ENCODE data around the gene COL11A2. TPM values are rescaled to one million over a fixed set of nuclear protein-coding genes. Genes with fewer than 3 reads are reported as not detected.

Gene COL11A2
- total and polyA plus RNA-seq, 7 donors: 0.16 to 1.4 (median 0.50) TPM; not detected in 3

DNA sequence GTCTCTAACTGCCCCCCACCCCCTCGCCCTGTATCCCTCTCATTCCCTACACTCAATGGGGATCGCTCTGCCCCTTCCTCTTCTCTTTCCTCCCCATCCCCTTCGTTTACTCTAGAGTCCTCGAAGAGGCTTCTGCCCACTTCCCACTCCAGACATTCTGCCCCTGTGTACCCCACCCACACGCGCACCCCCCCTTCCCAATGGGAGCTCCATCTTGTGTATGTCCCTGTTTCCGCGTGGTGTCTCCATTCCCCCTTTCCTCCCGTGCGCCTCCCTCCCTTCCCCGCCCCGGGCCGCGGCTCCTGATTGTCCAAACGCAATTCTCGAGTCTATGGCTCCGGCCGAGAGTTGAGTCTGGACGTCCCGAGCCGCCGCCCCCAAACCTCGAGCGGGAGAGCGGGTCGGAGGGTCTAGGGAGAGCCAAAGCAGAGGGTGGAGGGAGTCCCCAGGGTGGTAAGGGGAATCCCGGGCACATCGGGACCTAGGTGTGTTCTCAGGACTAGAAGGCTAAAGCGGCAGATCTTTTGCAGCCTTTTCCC, 15.4 kb upstream of the COL11A2 start:
- H3K27ac ChIP-seq: peak overlapping the region; percentile 95 to 99 (median 96)
- intact Hi-C loops (cut with DNase I): loop anchor here (2.0 to 10.0 kb wide), 4 partner anchors 41 to 1013 kb away; partner anchors contain the start of genes GPSM3, PBX2, PSMB9 and SYNGAP1
- H3K4me1 ChIP-seq: peaks cover 0 to 47% (median 33%) of the 10 kb centered on the region in 4 donors
- DNase-seq: peak; percentile 82
- H3K36me3 ChIP-seq: peaks cover 13 to 39% (median 15%) of the 10 kb centered on the region in 4 donors
- H3K9me3 ChIP-seq: no peaks in the 10 kb centered on the region
- WGBS, 2 donors: 1 to 2% methylated on average over 29 of the region's 29 CpGs
- peak overlapping the region; percentile 78 to 95 (median 94) for H3K4me3 ChIP-seq
- no peaks in the 10 kb centered on the region for H3K27me3 ChIP-seq
- TF ChIP-seq CTCF (IDR thresholded peaks at IDR 0.05) (no peak), POLR2AphosphoS5 (IDR thresholded peaks at IDR 0.05) (no peak), POLR2A (IDR thresholded peaks at IDR 0.05) (no peak), EP300 (IDR thresholded peaks at IDR 0.05) (no peak)

GRCh38 chr6:33206864-33207551, 14.7 kb upstream of the COL11A2 start:
- no peak for DNase-seq
- intact Hi-C loops (cut with DNase I): loop anchor here (5.0 to 10.0 kb wide), 3 partner anchors 218 to 1012 kb away; partner anchors contain the start of genes GPSM3, PBX2, PSMB9 and SYNGAP1
- H3K36me3 ChIP-seq: peaks cover 13 to 45% (median 19%) of the 10 kb centered on the region in 4 donors
- 39 to 46% methylated on average over 20 of the region's 20 CpGs for WGBS, 2 donors
- peaks cover 0 to 52% (median 36%) of the 10 kb centered on the region in 4 donors for H3K4me1 ChIP-seq
- no peaks in the 10 kb centered on the region for H3K27me3 ChIP-seq
- TF ChIP-seq EP300 (IDR thresholded peaks at IDR 0.05): no peak
- TF ChIP-seq CTCF (IDR thresholded peaks at IDR 0.05): no peak
- no peak for TF ChIP-seq POLR2AphosphoS5 (IDR thresholded peaks at IDR 0.05)
- TF ChIP-seq POLR2A (IDR thresholded peaks at IDR 0.05): no peak
- H3K27ac ChIP-seq: peak overlapping the region in 3 of 4 donors; percentile 95 to 99 (median 98)
- no peaks in the 10 kb centered on the region for H3K9me3 ChIP-seq
- H3K4me3 ChIP-seq: peak overlapping the region; percentile 78 to 95 (median 94)

- Histone ChIP-seq H3K27ac (no peak overlapping the region), H3K27me3 (no peaks in the 10 kb centered on the region), H3K36me3 (peaks cover 13 to 43% (median 19%) of the 10 kb centered on the region in 4 donors), H3K4me1 (peaks cover 0 to 59% (median 43%) of the 10 kb centered on the region in 4 donors), H3K4me3 (no peak overlapping the region), H3K9me3 (no peaks in the 10 kb centered on the region)
- WGBS, 2 donors: 88 to 89% methylated on average over 3 of the region's 3 CpGs
- TF ChIP-seq EP300 (IDR thresholded peaks at IDR 0.05) (no peak), CTCF (IDR thresholded peaks at IDR 0.05) (no peak)
- DNase-seq: no peak
- intact Hi-C loops (cut with DNase I): loop anchor here (5.0 to 10.0 kb wide), 3 partner anchors 219 to 1011 kb away; partner anchors contain the start of genes GPSM3, PBX2, PSMB9 and SYNGAP1
Observed at GRCh38 chr6:33206027-33206863, 14.0 kb upstream of the COL11A2 start.

DNA sequence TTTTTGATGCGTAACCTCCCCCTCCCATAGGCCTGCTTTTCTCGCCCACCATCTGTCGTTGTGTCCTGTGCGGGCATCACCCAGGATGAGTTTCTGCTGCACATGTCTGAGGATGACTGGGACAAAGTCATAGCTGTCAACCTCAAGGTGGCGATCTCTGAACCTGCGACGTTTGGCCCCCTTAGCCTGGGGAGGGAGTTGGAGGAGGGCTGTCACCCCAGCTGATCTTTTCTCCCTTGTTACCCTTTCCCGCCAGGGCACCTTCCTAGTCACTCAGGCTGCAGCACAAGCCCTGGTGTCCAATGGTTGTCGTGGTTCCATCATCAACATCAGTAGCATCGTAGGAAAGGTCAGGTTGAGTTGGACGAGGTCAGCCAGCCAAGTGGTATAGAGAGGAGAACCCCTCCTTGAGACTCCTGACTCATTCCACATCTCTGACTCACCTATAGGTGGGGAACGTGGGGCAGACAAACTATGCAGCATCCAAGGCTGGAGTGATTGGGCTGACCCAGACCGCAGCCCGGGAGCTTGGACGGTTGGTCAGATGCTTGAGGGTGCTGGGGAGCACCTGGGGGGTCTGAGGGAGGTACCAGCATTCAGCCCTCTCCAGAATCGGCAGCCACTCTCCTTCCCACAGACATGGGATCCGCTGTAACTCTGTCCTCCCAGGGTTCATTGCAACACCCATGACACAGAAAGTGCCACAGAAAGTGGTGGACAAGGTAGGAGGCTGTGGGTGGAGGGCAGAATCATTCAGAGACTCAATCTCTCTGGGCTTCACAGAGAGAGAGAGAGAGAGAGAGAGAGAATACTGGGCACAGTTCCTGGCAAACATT, 13.1 kb upstream of the COL11A2 start:
- H3K36me3 ChIP-seq: peaks cover 10 to 34% (median 19%) of the 10 kb centered on the region in 4 donors
- no peak for TF ChIP-seq CTCF (IDR thresholded peaks at IDR 0.05)
- TF ChIP-seq EP300 (IDR thresholded peaks at IDR 0.05): no peak
- no peak for TF ChIP-seq POLR2AphosphoS5 (IDR thresholded peaks at IDR 0.05)
- TF ChIP-seq POLR2A (IDR thresholded peaks at IDR 0.05): no peak
- WGBS, 2 donors: 45 to 46% methylated on average over 17 of the region's 17 CpGs
- no peaks in the 10 kb centered on the region for H3K27me3 ChIP-seq
- peak overlapping the region; percentile 43 to 68 (median 64) for H3K4me3 ChIP-seq
- intact Hi-C loops (cut with DNase I): loop anchor here (5.0 to 10.0 kb wide), 3 partner anchors 219 to 1011 kb away; partner anchors contain the start of genes GPSM3, PBX2, PSMB9 and SYNGAP1
- DNase-seq: peak; percentile 58
- peaks cover 0 to 62% (median 45%) of the 10 kb centered on the region in 4 donors for H3K4me1 ChIP-seq
- H3K27ac ChIP-seq: peak overlapping the region in 2 of 4 donors; percentile 71 to 76
- H3K9me3 ChIP-seq: no peaks in the 10 kb centered on the region
